K562 (cell line): ENCODE data around the gene PTPMT1. TPM values are rescaled to one million over a fixed set of nuclear protein-coding genes. Genes with fewer than 3 reads are reported as not detected.

Source experiments
- ERF ChIP-seq: fragments of 450-650 bp; formaldehyde crosslinking; IDR thresholded peaks from 2 replicates; pipeline ENCODE4 v1.4.0; 2020; ENCODE audit warnings: mild to moderate bottlenecking, mixed read lengths
- HNRNPK ChIP-seq: fragments of 200-400 bp; formaldehyde crosslinking; IDR thresholded peaks from one replicate; pipeline ENCODE4 v1.6.1; 2018; ENCODE audit warnings: mild to moderate bottlenecking, low read depth, low read length; ENCODE audit not compliant: poor library complexity, severe bottlenecking
- HOMEZ ChIP-seq: fragments of 250-450 bp; sonication (Bioruptor Pico); IDR thresholded peaks from 2 replicates; pipeline ENCODE4 v1.4.0; 2020; ENCODE audit warnings: mild to moderate bottlenecking, moderate library complexity
- MBD1 ChIP-seq: fragments of 250-450 bp; sonication (Bioruptor Pico); IDR thresholded peaks from 2 replicates; pipeline ENCODE4 v1.8.0; 2022; ENCODE audit warnings: inconsistent platforms
- NONO ChIP-seq, 2 experiments: fragments of 200-400 bp in 1 of 2; fragments of 450-650 bp in 1 of 2; formaldehyde crosslinking in 1 of 2; IDR thresholded peaks; 2 replicates each; pipeline ENCODE4 v1.6.1; 2017; ENCODE audit warnings: low read depth in 2 of 2, mild to moderate bottlenecking in 2 of 2, moderate library complexity in 2 of 2, low read length in 1 of 2
- NR0B1 ChIP-seq: fragments of 450-650 bp; IDR thresholded peaks from one replicate; pipeline ENCODE4 v1.6.1; 2018; ENCODE audit warnings: mild to moderate bottlenecking, moderate library complexity; ENCODE audit not compliant: partially characterized antibody
- RB1 ChIP-seq: fragments of 450-650 bp; IDR thresholded peaks from 2 replicates; pipeline ENCODE4 v1.6.1; 2017; ENCODE audit warnings: low read depth, mild to moderate bottlenecking
- SP2 ChIP-seq: IDR thresholded peaks from 2 replicates; pipeline ENCODE4 v1.6.1; 2011; ENCODE audit warnings: mild to moderate bottlenecking, low read depth, low read length, moderate library complexity; ENCODE audit not compliant: poor library complexity, severe bottlenecking; ENCODE audit errors: extremely low read depth
- TCF7 ChIP-seq: sonication (generic); IDR thresholded peaks from 2 replicates; pipeline ENCODE4 v1.6.1; 2016; ENCODE audit warnings: antibody characterized with exemption, borderline replicate concordance
- ZNF318 ChIP-seq, 2 experiments: fragments of 450-650 bp; IDR thresholded peaks; 2 replicates each; pipeline ENCODE4 v1.6.1; 2016; ENCODE audit warnings: mild to moderate bottlenecking in 2 of 2, borderline replicate concordance in 1 of 2, low read depth in 1 of 2, moderate library complexity in 1 of 2
- ZNF408 ChIP-seq: fragments of 250-450 bp; sonication (Bioruptor Pico); IDR thresholded peaks from 2 replicates; pipeline ENCODE4 v1.4.0; 2020; ENCODE audit warnings: low read depth, mild to moderate bottlenecking, moderate library complexity
- ZNF830 ChIP-seq: fragments of 250-450 bp; sonication (Bioruptor Pico); IDR thresholded peaks from 2 replicates; pipeline ENCODE4 v1.5.0; 2021; ENCODE audit warnings: mild to moderate bottlenecking
- polyA plus RNA-seq, 8 experiments: library from polyadenylated mRNA; depleted of rRNA in 4 of 8; stranded (reverse) in 5 of 8; unstranded in 3 of 8; fragments of >200 nt; fragmentation: Nextera tagmentation in 2 of 8; fragmentation: Illumina TruSeq in 1 of 8; extraction: Ambion mirVana in 2 of 8; extraction: Trizol in 1 of 8; gene quantifications; 2 replicates each; pipeline versions ENCODE4 v1.2.1 to v1.2.3, GENCODE V29; 2011 to 2014; ENCODE audit warnings: inconsistent platforms in 1 of 8, missing spikeins in 1 of 8
- total RNA-seq, 7 experiments: library from RNA; depleted of rRNA in 6 of 7; stranded (reverse); fragments of >200 nt in 6 of 7; fragmentation: Illumina TruSeq in 2 of 7; extraction: Trizol in 2 of 7; gene quantifications; 2 replicates each; pipeline versions ENCODE4 v1.2.1 to v1.2.3, GENCODE V29; 2011 to 2021; ENCODE audit warnings: low replicate concordance in 1 of 7

The PTPMT1 gene
- total and polyA plus RNA-seq, 9 of the 15 experiments (the other 6 are each of a cell fraction or from before 2014, with no cell fraction given), result 10.4 to 140 (median 67.2) TPM

- TF ChIP-seq ZNF318 (IDR thresholded peaks at IDR 0.05; ENCODE audit: borderline replicate concordance in 1 of 2, low read depth in 1 of 2) (peak in 1 of 2 experiments; percentile 57; a peak in 2 of 4 replicates), MBD1 (CRISPR knock-in tag) (no peak), ZNF830 (CRISPR knock-in tag) (no peak), TCF7 (peak; percentile 79), RB1 (peak; percentile 98), HNRNPK (no peak), NR0B1 (no peak), SP2 (no peak), HOMEZ (CRISPR knock-in tag) (no peak), ERF (CRISPR knock-in tag) (no peak; the same call in 1 of the 2 replicates), NONO (IDR thresholded peaks at IDR 0.05; ENCODE audit: low read depth in 2 of 2, low read length in 1 of 2) (peak; percentile 47 to 54; a peak in 3 of 4 replicates), ZNF408 (no peak)
Measured at GRCh38 chr11:47578524-47579494, 13.4 kb downstream of the PTPMT1 start, which contains the start of the genes KBTBD4 and NDUFS3 (continued).
